ENCODE measurements around the gene PDLIM5. TPM values are rescaled to one million over a fixed set of nuclear protein-coding genes. Genes with fewer than 3 reads are reported as not detected.
"Not testable (repeated sequence)": the region's sequence is repeated elsewhere in the genome, so short reads cannot be mapped to it uniquely, and the experiment has no call there.

The PDLIM5 gene
- polyA plus RNA-seq (112 to 123 TPM (median 121 TPM) in 3 replicates), polyA minus RNA-seq (185 to 420 TPM (median 373 TPM) in 3 replicates)
- 70.2 TPM for polyA plus RNA-seq (2011; ENCODE audit: low read depth)
- polyA plus RNA-seq (2011; cell fraction: cytosol; rRNA removed): 86.5 and 117 TPM in 2 replicates
- 138 and 152 TPM in 2 replicates for polyA plus RNA-seq (2011; cell fraction: nucleus; rRNA removed)
- 42.5 and 63.4 TPM in 2 replicates for polyA plus RNA-seq (2012; ENCODE audit: low replicate concordance)
- polyA minus RNA-seq (2011; cell fraction: cytosol; rRNA and poly(A)+ RNA removed): 88.2 TPM
- polyA minus RNA-seq (2011; cell fraction: nucleus; rRNA and poly(A)+ RNA removed): 164 and 306 TPM in 2 replicates

- peaks cover 50% of the 10 kb centered on the region for H3K79me2 ChIP-seq (ENCODE audit: control insufficient read depth, insufficient read depth, low read length)
- peak within 1 kb of the TSS; percentile 92 for H3K27ac ChIP-seq (ENCODE audit: control insufficient read depth, insufficient read depth, low read length)
- no peaks in the 10 kb centered on the region for H3K27me3 ChIP-seq (ENCODE audit: control insufficient read depth, extremely low read depth, insufficient read depth, low read length)
- peak within 1 kb of the TSS; percentile 64 for H2AFZ ChIP-seq (ENCODE audit: control insufficient read depth, low read length)
- no peaks in the 10 kb centered on the region for H4K20me1 ChIP-seq (ENCODE audit: control insufficient read depth, extremely low read depth, insufficient read depth, low read length)
- peak within 1 kb of the TSS; percentile 76 for H3K4me2 ChIP-seq (ENCODE audit: control insufficient read depth, extremely low read depth, insufficient read depth, low read depth, low read length)
- H3K4me1 ChIP-seq (ENCODE audit: control insufficient read depth, extremely low read depth, insufficient read depth, low read length): peaks cover 28% of the 10 kb centered on the region
- no peak for TF ChIP-seq EZH2 (IDR thresholded peaks at IDR 0.05; ENCODE audit: low read length)
- TF ChIP-seq, protein P1, sequence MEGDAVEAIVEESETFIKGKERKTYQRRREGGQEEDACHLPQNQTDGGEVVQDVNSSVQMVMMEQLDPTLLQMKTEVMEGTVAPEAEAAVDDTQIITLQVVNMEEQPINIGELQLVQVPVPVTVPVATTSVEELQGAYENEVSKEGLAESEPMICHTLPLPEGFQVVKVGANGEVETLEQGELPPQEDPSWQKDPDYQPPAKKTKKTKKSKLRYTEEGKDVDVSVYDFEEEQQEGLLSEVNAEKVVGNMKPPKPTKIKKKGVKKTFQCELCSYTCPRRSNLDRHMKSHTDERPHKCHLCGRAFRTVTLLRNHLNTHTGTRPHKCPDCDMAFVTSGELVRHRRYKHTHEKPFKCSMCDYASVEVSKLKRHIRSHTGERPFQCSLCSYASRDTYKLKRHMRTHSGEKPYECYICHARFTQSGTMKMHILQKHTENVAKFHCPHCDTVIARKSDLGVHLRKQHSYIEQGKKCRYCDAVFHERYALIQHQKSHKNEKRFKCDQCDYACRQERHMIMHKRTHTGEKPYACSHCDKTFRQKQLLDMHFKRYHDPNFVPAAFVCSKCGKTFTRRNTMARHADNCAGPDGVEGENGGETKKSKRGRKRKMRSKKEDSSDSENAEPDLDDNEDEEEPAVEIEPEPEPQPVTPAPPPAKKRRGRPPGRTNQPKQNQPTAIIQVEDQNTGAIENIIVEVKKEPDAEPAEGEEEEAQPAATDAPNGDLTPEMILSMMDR (optimal IDR thresholded peaks at IDR 0.05 in 1 of 3, IDR thresholded peaks at IDR 0.05 in 1 of 3, conservative IDR thresholded peaks at IDR 0.05 in 1 of 3; ENCODE audit: extremely low read depth in 1 of 3, insufficient read depth in 2 of 3, low read length in 3 of 3): peak in 1 of 3 experiments; percentile 3
- no peak for DNase-seq (ENCODE audit: low read depth, low spot score)
- H3K36me3 ChIP-seq (ENCODE audit: control insufficient read depth in 2 of 2, extremely low read depth in 1 of 2, insufficient read depth in 2 of 2, low read length in 2 of 2): peaks cover 0 to 7% of the 10 kb centered on the region in 2 experiments
- H3K4me3 ChIP-seq (ENCODE audit: control insufficient read depth in 2 of 3, extremely low read depth in 1 of 3, insufficient read depth in 2 of 3, low read depth in 1 of 3, low read length in 3 of 3): peak within 1 kb of the TSS; percentile 92 to 97 (median 96)
- dilution Hi-C loops (cut with MboI; ENCODE audit: extremely low pct_ligation_motif_present, low sequenced_read_pairs): no loop called here
- H3K9me3 ChIP-seq (ENCODE audit: control insufficient read depth, low read depth, low read length): no peaks in the 10 kb centered on the region
- no peak for FAIRE-seq
- peak within 1 kb of the TSS; percentile 89 for H3K9ac ChIP-seq (ENCODE audit: control insufficient read depth, extremely low read depth, insufficient read depth, low read length)
- no peaks in the 10 kb centered on the region for H3K9me1 ChIP-seq (ENCODE audit: control insufficient read depth, extremely low read depth, insufficient read depth, low read length)
Measured at GRCh38 chr4:94451695-94452475, at the start of gene PDLIM5. PDLIM5 (plus strand) TSS chr4:94451942; CDS start chr4:94455289, 3,347 bp downstream.

- H3K9me3 ChIP-seq (ENCODE audit: control insufficient read depth, low read depth, low read length); H3K36me3 ChIP-seq (ENCODE audit: control insufficient read depth in 2 of 2, extremely low read depth in 1 of 2, insufficient read depth in 2 of 2, low read length in 2 of 2); H3K9me1 ChIP-seq (ENCODE audit: control insufficient read depth, extremely low read depth, insufficient read depth, low read length); H3K79me2 ChIP-seq (ENCODE audit: control insufficient read depth, insufficient read depth, low read length); H3K4me1 ChIP-seq (ENCODE audit: control insufficient read depth, extremely low read depth, insufficient read depth, low read length); H3K4me2 ChIP-seq (ENCODE audit: control insufficient read depth, extremely low read depth, insufficient read depth, low read depth, low read length); FAIRE-seq; DNase-seq (ENCODE audit: low read depth, low spot score); H3K4me3 ChIP-seq (ENCODE audit: control insufficient read depth in 2 of 3, extremely low read depth in 1 of 3, insufficient read depth in 2 of 3, low read depth in 1 of 3, low read length in 3 of 3); dilution Hi-C loops (cut with MboI; ENCODE audit: extremely low pct_ligation_motif_present, low sequenced_read_pairs); H4K20me1 ChIP-seq (ENCODE audit: control insufficient read depth, extremely low read depth, insufficient read depth, low read length); H2AFZ ChIP-seq (ENCODE audit: control insufficient read depth, low read length); H3K27me3 ChIP-seq (ENCODE audit: control insufficient read depth, extremely low read depth, insufficient read depth, low read length); H3K27ac ChIP-seq (ENCODE audit: control insufficient read depth, insufficient read depth, low read length); H3K9ac ChIP-seq (ENCODE audit: control insufficient read depth, extremely low read depth, insufficient read depth, low read length): not testable (repeated sequence)
Measured at GRCh38 chr4:94402439-94402838, 49.3 kb upstream of the PDLIM5 start.
